Measurements from ENCODE around the gene ZDHHC11B.
"Not testable (repeated sequence)": the region's sequence is repeated elsewhere in the genome, so short reads cannot be mapped to it uniquely, and the experiment has no call there.

ZDHHC11B gene

DNA sequence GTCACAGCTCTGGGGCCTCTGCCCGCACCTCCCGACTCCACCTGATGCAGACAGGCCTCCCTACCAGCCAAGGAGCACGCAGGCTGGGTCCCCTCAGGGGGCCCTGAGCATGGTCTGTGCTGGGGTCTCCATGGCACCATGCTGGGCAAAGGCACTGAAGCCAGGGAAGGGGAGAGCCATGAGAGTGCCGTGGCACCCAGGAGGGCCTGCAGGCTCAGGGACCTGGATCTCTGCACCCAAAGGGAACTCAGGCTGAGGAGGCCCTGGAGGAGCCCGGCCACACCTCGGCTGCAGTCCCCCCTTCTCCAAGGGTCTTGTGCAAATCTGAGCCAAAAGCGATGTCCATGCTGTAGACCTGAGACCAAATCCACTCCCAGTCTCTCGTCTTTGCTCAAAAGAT lies 32.5 kb downstream of the ZDHHC11B start:
- DNase-seq: not testable (repeated sequence)

DNA sequence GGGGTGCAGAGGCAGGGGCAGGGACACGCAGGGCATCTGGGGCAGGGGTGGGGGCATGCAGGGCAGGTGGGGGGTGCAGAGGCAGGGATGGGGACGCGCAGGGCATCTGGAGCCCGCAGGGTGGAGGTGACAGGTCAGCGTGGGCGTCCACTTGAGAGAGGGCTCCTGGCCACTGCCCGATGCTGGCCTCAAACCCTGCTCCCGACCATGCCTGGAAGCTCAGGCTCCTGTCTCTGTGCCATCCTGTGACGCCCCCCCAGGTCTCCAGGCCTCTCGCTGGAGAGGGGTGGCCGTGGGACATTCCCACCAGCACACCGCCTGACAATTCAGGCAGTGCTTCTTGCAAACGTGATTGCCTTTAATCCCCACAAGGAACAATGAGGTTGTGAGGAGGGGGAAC lies 33.0 kb downstream of the ZDHHC11B start:
- no peak for DNase-seq

DNA sequence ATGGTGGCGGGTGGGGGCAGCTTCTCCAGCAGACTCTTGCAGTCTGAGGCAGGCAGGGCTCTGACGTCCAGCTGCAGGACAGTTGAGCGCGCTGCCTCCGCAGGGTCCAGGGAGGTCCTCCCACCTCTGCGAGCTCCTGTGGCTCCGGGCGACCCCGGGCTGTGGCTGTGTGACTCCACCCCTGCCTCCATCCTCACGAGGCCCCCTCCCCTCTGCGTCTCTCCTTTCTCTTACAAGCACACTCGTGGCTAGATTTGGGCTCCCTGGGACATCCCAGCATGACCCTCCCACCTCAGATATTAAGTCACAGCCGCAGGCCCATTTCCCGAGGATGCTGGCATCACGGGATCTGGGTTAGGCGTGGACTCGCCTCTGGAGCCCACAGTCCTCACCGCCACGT lies 34.3 kb downstream of the ZDHHC11B start:
- not testable (repeated sequence) for DNase-seq

DNA sequence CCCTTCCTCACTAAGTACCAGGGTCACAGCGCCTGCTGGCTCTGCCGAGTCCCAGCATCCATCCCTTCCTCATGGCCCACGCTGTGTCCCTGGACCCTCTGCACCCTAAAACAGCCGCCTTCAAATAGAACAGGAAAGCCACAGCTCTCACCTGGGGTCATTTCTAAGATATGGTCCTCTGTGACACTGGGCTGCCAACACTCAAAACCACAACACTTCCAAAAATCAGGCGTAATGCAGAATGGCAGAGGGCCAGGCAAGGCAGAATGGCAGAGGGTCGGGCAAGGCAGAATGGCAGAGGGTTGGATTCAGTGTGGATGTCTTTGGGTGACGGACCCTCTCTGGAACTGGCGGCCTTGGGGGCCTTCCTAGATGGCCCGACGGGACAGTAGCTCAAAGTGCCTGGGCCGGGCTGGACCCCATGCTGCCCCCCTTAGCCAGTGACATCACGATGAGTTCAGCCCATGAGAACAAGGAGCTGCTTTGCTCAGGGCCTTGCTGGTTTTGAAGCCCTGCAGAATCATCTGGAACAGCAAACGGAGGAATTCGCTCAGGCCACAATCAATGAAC lies 35.3 kb downstream of the ZDHHC11B start:
- no peak for DNase-seq

DNA sequence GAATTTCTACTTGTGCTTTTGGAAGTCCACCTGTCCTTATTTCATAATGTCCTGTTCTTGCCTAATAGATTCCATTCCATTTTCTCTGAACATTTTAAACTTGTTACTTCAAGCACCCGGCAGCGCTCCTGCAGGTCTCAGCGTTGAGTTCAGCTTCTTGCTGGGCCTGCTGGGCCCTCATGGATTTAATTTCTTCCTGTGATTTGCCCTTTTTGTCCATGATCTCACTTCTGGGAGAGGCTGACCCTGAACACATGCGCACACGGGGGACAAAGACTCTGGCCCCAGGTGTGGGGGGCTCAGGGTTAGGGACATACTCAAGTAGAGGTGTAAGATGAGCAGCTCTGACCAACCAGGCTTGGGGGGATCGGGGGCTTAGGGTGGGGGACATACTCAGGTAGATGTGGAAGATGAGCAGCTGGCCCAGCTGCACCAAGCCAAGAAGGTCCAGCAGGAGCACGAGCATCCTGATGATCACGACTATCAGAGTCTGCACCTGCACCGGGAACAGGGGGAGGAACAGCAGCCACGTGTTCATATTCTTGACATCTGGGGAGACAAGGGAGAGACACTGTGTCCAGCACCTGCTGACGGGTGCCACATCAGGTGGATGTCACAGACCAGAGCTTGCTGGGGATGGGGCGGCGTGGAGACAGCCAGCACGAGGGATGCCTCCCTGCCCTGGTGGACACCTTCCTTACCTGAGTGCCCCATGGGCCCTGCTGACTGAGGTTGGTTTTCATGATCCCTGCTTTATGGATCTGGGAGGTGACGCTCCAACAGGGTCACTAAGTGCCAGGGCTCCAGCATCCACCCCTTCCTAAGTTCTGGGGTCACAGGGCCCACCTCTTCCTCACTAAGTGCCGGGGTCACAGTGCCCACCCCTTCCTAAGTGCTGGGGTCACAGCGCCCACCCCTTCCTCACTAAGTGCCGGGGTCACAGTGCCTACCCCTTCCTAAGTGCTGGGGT lies 36.2 kb downstream of the ZDHHC11B start:
- not testable (repeated sequence) for DNase-seq

DNA sequence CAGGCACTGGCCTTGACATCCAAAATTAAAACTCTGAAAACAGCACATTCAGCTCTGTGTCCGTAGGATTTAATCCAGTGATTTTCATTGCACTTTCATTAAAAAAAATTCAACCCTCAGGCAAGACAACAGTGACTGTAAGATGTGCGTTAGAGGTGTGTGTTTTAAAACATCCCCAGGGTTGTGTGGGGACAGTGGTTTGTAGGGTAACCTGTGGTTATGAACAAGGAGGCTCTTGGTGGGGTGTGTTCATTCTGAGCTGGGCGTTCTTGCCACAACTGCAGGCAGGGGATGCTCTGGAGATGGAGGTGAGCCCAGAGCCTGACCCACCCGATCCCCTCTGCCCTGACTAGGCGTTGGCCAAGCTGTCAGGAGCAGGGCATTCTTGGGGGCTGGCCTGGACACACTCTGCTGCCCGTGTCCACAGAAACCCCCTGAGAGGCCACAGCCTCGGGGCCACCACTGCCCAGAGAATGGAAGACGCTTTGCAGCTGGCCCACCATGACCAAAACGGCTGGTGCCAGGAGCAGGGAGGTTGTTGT lies 37.2 kb downstream of the ZDHHC11B start:
- DNase-seq: not testable (repeated sequence)

DNA sequence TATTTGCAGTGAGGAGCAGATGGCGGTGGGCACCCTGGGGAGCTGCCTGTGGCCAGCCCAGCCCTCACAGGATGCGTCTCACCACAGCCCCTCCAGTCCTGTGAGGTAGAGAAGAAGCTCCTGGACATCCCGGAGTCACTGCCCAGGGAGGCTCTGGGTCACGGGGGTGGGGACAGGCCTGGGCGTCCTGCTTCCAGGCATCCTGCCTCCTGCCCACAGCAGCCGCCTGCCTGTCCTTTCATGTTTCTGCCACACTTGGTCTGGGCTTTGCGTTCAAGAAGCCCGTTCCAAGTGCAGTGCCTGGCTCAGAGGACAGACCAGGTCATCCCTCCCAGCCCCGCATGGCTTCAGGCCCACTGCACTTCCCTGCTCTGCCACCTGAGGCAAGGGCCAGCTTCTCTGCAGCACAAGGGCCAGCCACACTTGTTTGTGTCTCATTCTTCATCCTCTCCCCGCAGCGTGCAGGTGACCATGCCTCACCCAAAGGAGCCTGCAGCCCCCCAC lies 38.2 kb downstream of the ZDHHC11B start:
- no peak for DNase-seq

DNA sequence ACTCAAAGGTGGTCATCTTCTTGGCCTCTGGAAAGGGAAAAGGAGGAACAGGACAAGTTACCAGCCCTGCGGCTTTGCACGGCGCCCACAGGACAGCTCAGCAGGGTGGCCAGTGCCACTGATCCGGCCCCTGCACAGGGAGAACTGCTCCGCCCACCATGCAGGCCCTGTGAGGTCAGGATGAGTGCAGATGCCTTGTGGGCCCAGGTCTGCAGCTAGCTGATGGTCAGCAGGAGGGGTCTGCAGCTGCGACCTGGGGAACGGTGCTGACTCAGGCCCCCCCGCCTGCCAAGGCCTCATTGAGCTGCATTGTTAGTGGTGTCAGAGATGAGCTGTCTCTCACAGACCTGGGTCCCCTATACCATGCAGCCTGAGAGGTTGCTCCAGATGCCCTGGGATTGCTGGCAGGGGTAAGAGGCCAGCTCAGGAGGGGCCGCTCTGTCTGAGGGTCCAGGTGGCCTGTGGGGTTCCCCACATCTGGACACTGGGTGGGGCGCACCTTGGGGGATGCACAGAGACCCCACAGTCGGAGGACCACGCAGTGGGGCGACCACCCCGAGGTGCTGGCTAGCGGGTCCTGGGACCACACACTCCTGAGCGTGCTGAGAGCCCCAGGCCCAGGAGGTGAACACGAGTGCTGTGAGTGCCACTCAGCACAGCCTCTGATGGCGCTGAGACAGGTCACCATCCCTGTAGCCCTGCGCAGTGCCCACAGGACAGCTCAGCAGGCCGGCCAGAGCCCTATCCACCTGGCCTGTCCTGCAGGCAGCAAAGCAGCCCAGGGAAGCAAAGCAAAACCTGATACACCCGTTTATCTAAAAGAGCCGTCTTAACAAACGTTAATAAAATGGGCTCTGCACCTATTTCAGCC lies 39.0 kb downstream of the ZDHHC11B start:
- DNase-seq: not testable (repeated sequence)

DNA sequence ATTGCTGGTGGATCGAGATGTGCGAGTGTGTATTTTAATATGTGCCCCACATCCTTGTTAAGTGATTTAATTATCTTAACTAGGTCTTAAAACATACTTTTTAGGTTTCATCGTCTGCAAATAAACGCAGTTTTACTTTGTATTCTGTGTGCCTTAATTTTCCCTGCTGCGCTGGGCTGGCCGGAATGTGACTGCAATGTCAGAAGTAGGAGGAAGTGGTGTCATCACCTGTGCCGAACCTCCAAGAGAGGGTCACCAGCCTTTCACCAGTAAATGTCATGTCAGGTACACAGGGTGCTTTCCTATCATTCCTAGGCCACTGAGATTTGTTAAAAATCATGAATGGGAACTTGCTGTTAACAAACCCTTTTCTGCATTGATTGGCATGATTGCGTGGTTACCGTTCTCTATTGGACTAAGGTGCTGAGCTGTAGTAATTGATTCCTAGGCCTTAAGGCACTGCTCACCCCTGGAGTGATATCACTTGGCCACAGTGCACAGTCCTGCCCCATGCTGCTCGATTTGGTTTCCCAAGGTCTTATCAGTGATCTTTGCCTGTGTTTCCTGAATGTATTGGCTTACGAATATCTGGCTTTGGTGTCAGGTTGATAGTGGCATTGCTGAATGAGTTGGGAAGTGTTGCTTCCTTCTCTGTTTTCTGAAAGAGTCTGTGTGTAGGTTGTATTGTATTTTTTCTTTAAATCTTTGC lies 40.7 kb downstream of the ZDHHC11B start:
- not testable (repeated sequence) for DNase-seq

DNA sequence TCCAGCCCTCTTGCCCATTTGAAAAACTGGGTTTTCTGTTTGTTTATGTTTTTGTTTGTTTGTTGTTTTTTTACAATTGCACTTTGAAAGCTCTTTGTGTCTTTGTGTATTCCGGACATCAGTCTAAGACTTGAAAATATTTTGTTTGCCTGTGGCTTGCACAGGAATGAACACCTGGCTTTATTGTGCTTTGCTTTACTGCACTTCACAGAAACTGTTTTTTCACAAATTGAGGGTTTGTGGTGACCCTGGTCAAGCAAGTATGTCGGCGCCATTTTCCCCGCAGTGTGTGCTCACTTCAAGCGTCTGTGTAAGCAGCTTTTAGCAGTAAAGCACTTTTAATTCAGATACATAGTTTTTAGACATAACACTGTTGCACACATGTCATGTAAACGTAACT lies 42.3 kb downstream of the ZDHHC11B start:
- DNase-seq: not testable (repeated sequence)

DNA sequence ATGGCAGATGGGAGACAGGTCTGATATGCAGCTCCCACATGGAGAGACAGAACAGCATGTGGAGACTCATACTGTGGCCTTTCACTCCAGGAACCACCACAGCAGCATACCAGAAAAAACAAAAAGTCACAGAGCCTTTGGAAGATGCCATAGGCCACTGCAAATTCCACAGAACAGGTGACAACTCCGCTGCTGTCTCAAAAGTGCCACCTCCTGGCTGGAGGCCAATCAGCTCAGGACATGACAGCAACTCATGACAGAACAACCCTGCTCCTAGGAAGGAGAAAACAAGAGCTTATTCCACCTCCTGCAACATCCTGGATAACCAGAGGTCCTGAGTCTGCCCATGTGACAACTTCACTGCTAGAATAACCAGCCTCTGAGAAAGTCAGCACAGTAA lies 50.4 kb downstream of the ZDHHC11B start:
- DNase-seq: not testable (repeated sequence)

DNA sequence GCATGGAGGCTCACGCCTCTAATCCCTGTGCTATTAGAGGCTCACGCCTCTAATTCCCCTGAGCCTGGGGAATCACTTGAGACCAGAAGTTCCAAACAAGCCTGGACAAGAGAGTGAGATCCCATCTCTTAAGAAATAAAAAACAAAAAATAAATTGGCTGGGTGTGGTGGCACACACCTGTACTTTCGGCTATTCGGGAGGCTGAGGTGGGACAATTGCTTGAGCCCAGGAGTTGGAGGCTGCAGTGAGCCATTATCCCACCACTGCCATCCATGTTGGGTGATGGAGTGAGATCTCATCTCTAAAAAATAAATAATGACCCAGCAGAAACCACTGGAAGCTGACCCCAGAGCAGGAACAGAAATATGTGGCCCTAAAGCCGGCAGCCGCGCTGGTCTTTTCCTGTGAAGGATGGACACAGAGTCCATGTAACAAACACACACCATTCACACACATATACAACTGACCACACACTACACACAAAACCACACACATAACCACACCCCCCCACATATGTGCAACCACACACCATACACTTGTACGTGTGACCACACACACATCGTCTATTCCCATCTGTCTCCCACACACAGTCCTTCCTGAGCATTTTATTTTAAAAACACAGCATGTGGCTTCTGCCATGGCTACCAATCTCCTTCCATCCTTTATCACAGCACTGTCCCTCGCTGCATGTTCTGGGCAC lies 51.6 kb downstream of the ZDHHC11B start:
- not testable (repeated sequence) for DNase-seq

DNA sequence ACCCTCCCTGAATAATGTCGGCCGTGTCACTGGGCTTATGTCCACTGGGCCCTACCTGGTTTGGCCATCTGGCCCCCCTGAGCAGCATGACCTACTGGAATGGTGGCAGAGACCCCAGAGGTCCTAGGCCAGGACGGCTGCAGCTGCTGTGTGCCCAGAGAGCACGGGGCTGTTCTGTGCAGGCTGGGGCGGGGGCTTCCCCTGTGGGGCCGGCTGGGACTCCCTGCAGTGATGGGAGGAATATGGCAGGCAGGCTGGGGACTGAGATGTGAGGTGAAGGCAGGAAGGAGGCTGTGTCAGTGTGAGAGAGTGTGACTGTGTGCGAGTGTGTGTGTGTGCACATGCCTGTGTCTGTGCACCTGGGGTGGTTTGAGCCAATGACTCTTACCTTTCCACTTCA lies 55.3 kb downstream of the ZDHHC11B start:
- DNase-seq: not testable (repeated sequence)

DNA sequence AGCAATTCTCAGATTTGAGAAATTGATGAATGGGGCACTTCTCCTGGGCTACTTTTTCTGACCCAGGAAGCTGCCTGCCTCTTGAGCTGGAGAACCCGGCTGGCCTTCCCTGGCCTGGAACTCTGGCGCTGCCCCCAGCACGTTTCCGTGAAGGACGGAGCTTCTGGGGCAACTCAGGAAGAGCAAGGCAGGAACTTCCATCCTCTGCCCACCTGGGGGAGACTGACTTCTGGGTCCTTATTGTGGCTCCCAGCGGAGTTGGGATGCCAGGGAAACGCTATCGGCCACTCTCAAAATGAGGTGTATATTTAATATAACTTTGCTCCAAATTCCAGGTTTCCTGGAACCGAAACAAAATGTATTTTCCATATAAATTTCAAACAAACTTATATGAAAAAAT lies 57.4 kb downstream of the ZDHHC11B start:
- DNase-seq: not testable (repeated sequence)

DNA sequence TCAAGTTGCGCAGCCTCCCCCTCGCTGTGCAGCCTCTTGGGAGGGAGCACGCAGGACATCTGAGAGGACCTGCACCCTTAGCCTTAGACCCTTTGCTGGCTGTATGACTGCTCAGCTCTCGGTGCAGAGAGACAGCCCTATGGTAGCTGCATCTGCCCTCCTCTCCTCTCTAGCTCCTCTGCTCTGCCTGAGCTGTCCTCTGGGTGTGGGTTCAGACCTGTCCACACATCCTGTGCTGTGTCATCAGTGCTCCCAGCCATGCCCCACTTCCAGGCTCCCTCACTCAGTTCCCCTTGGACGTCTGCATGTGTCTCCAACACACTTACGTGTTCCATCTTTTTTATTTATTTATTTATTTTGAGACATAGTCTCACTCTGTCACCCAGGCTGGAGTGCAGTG lies 60.7 kb downstream of the ZDHHC11B start:
- not testable (repeated sequence) for DNase-seq

DNA sequence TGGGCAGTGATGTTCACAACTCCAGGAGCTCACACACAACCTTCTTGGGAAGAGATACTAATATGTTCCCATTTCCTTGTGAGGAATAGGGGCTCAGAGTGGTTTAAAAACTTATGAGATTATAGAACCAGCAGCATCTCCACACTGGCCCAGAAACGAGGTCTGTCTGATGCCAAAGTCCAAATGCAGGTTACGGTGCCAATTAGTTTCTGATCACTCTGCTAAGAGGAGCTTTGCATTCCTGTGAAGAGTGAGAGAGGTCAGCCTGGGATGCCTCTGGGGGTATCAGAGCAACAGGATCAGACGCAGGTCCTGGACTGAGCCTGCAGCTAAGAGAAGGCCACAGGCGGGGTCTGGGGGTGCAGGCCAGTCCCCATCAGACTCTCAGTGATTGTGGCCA lies 61.2 kb downstream of the ZDHHC11B start:
- not testable (repeated sequence) for DNase-seq

DNA sequence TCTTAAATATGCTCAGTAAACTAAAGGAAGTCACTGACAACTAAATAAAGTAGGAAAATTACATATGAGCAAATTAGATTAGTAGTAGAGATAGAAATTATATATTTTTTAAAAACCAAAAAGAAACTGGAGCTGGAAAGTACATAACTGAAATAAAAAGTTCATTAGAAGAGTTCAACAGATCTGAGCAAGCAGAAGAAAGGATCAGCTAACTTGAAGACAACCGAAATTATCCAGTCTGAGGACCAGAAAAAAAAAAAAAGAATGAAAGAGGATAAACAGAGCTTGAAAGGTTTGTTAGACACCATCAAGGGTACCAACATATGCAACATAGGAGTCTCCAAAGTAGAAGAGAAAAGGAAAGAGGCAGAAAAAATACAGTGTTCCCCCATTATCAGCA lies 65.2 kb downstream of the ZDHHC11B start:
- DNase-seq: not testable (repeated sequence)

DNA sequence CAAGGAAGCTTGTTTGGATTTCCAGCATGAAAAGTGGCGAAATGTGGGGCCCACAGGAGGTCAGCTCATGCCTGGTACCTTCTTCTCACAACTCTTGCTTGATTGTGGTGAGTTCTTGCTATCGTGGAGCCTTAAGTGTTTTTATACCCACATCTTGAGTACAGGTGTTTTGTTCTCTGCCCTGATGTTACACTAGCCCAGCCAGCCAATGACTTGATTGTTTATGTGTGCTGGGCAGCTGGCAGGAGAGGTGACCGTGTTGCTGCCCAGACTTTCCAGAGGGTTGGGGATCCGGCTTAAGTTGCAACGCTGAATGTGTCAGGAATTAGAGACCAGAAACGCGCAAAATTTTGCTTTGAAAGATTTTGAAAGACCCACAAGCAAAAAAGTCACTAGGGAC lies 67.4 kb downstream of the ZDHHC11B start:
- DNase-seq: no peak

DNA sequence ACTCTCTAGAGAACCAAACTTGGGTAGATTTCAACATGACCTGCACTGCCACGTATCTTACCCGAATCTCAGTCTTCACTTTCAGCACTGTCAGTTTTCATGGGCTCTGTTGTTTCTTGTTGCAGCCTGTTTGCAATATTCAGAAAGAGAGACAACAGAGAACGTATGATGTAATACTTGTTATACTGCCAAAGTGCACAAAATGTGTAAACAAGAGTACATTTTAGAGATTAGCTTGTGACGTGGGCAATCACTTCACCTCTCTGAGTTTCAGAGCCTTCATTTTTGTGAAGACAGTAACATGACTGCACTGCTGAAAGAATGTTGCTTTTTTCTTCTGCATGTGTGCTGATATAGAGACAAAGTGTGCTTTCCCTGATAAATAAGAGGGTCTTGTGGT lies 67.8 kb downstream of the ZDHHC11B start:
- DNase-seq: not testable (repeated sequence)

DNA sequence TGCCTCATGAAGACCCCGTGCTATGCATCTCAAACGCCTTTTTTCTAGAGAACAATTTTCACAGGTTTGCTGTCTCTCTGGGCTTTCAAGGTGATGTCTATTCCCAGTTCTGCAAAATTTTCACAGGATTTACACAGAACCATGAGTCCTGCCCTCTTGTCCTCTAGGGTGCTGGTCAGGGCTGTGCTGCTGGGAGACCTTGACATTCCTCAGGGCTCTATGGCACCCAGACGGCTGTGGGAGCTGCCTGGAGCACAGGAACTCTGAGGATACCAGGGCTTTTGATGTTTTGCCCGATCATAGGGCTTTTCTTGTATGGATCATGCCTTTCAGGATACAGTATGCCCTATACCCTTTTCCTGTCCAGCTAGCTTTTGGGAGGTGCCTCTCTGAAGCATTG lies 68.9 kb downstream of the ZDHHC11B start:
- DNase-seq: not testable (repeated sequence)
